Measurements from ENCODE around the gene CNR2. TPM values are rescaled to one million over a fixed set of nuclear protein-coding genes. Genes with fewer than 3 reads are reported as not detected.
"Not testable (repeated sequence)": the region's sequence is repeated elsewhere in the genome, so short reads cannot be mapped to it uniquely, and the experiment has no call there.

CNR2 gene
- total RNA-seq, 2 experiments from 2014 or later = 0.04 to 0.07 TPM

- H3K27me3 Mint-ChIP-seq = peaks cover 7% of the 10 kb centered on the region
- no peaks in the 10 kb centered on the region for H3K36me3 Mint-ChIP-seq (ENCODE audit: low read depth)
- no peak overlapping the region for H3K4me3 Mint-ChIP-seq
- no peak overlapping the region for H3K27ac Mint-ChIP-seq
- CTCF ChIA-PET = interaction anchor here (0.5 to 1.2 kb wide), 4 partner anchors 9 to 308 kb away, joined by 3 read pairs; no protein-coding TSS in a partner anchor
- H3K9me3 Mint-ChIP-seq = no peaks in the 10 kb centered on the region
- no peak for DNase-seq
- H3K4me1 Mint-ChIP-seq = peaks cover 54% of the 10 kb centered on the region
- POLR2A ChIA-PET = no interaction called here
These were observed 2.5 kb downstream of the CNR2 start for GRCh38 chr1:23910553-23911246.

GRCh38 chr1:23910144-23910543, 3.0 kb downstream of the CNR2 start:
- H3K27me3 Mint-ChIP-seq = peaks cover 11% of the 10 kb centered on the region
- CTCF ChIA-PET = interaction anchor here (0.5 to 3.3 kb wide), 6 partner anchors 9 to 307 kb away, joined by 3 to 16 read pairs (median 3); no protein-coding TSS in a partner anchor
- H3K4me1 Mint-ChIP-seq = peaks cover 55% of the 10 kb centered on the region
- H3K9me3 Mint-ChIP-seq = no peaks in the 10 kb centered on the region
- DNase-seq = no peak
- POLR2A ChIA-PET = interaction anchor here (0.6 kb wide), 1 partner anchor 105 kb away, joined by 4 read pairs; no protein-coding TSS in a partner anchor
- H3K4me3 Mint-ChIP-seq = no peak overlapping the region
- H3K27ac Mint-ChIP-seq = no peak overlapping the region
- H3K36me3 Mint-ChIP-seq (ENCODE audit: low read depth) = no peaks in the 10 kb centered on the region

GRCh38 chr1:23909412-23909811, 3.8 kb downstream of the CNR2 start:
- no peak overlapping the region for H3K27ac Mint-ChIP-seq
- no peaks in the 10 kb centered on the region for H3K36me3 Mint-ChIP-seq (ENCODE audit: low read depth)
- ChIA-PET POLR2A (no interaction called here), CTCF (interaction anchor here (0.9 to 3.3 kb wide), 3 partner anchors 12 to 102 kb away, joined by 3 to 16 read pairs (median 3); no protein-coding TSS in a partner anchor)
- DNase-seq = no peak
- peaks cover 16% of the 10 kb centered on the region for H3K27me3 Mint-ChIP-seq
- no peaks in the 10 kb centered on the region for H3K9me3 Mint-ChIP-seq
- H3K4me1 Mint-ChIP-seq = peaks cover 58% of the 10 kb centered on the region
- H3K4me3 Mint-ChIP-seq = no peak overlapping the region

- H3K27me3 Mint-ChIP-seq = peaks cover 21% of the 10 kb centered on the region
- H3K4me3 Mint-ChIP-seq = no peak overlapping the region
- POLR2A ChIA-PET = no interaction called here
- DNase-seq = peak; percentile 15
- H3K27ac Mint-ChIP-seq = peak overlapping the region; percentile 54
- H3K4me1 Mint-ChIP-seq = peaks cover 56% of the 10 kb centered on the region
- CTCF ChIA-PET = interaction anchor here (0.9 to 3.3 kb wide), 2 partner anchors 11 to 13 kb away, joined by 3 to 16 read pairs; no protein-coding TSS in a partner anchor
- no peaks in the 10 kb centered on the region for H3K36me3 Mint-ChIP-seq (ENCODE audit: low read depth)
- no peaks in the 10 kb centered on the region for H3K9me3 Mint-ChIP-seq
These were observed 4.5 kb downstream of the CNR2 start for GRCh38 chr1:23908453-23909341.

- ChIA-PET POLR2A (no interaction called here), CTCF (interaction anchor here (0.6 to 0.8 kb wide), 3 partner anchors 43 to 372 kb away, joined by 3 to 5 read pairs (median 3); no protein-coding TSS in a partner anchor)
- Mint-ChIP-seq H3K4me1 (peaks cover 38% of the 10 kb centered on the region), H3K27me3 (peaks cover 34% of the 10 kb centered on the region), H3K27ac (no peak overlapping the region), H3K4me3 (no peak overlapping the region), H3K36me3 (ENCODE audit: low read depth) (no peaks in the 10 kb centered on the region), H3K9me3 (no peaks in the 10 kb centered on the region)
- DNase-seq = no peak
These were observed 6.4 kb downstream of the CNR2 start for GRCh38 chr1:23906731-23907130.

GRCh38 chr1:23905461-23906025, 7.6 kb downstream of the CNR2 start:
- Mint-ChIP-seq H3K4me3 (no peak overlapping the region), H3K9me3 (no peaks in the 10 kb centered on the region), H3K4me1 (peaks cover 28% of the 10 kb centered on the region), H3K36me3 (ENCODE audit: low read depth) (no peaks in the 10 kb centered on the region), H3K27me3 (peaks cover 46% of the 10 kb centered on the region), H3K27ac (no peak overlapping the region)
- ChIA-PET CTCF (interaction anchor here (0.7 kb wide), 1 partner anchor 11 kb away, joined by 3 read pairs; no protein-coding TSS in a partner anchor), POLR2A (no interaction called here)
- no peak for DNase-seq

GRCh38 chr1:23904748-23905357, 8.3 kb downstream of the CNR2 start:
- DNase-seq = no peak
- Mint-ChIP-seq H3K4me3 (no peak overlapping the region), H3K36me3 (ENCODE audit: low read depth) (no peaks in the 10 kb centered on the region), H3K9me3 (no peaks in the 10 kb centered on the region), H3K27ac (no peak overlapping the region), H3K4me1 (peaks cover 27% of the 10 kb centered on the region), H3K27me3 (peaks cover 51% of the 10 kb centered on the region)
- POLR2A ChIA-PET = no interaction called here
- CTCF ChIA-PET = interaction anchor here (0.7 kb wide), 1 partner anchor 35 kb away, joined by 3 read pairs; no protein-coding TSS in a partner anchor

- POLR2A ChIA-PET = no interaction called here
- H3K9me3 Mint-ChIP-seq = no peaks in the 10 kb centered on the region
- CTCF ChIA-PET = interaction anchor here (0.6 to 1.4 kb wide), 8 partner anchors 13 to 1025 kb away, joined by 3 to 5 read pairs (median 4); no protein-coding TSS in a partner anchor
- no peak for DNase-seq
- peaks cover 23% of the 10 kb centered on the region for H3K4me1 Mint-ChIP-seq
- no peak overlapping the region for H3K4me3 Mint-ChIP-seq
- no peaks in the 10 kb centered on the region for H3K36me3 Mint-ChIP-seq (ENCODE audit: low read depth)
- H3K27ac Mint-ChIP-seq = no peak overlapping the region
- H3K27me3 Mint-ChIP-seq = peaks cover 55% of the 10 kb centered on the region
These were observed 9.4 kb downstream of the CNR2 start for GRCh38 chr1:23903754-23904153.

GRCh38 chr1:23902321-23903278, 10.6 kb downstream of the CNR2 start:
- POLR2A ChIA-PET = no interaction called here
- Mint-ChIP-seq H3K27me3 (peaks cover 55% of the 10 kb centered on the region), H3K4me3 (no peak overlapping the region), H3K27ac (no peak overlapping the region), H3K4me1 (peaks cover 20% of the 10 kb centered on the region), H3K36me3 (ENCODE audit: low read depth) (no peaks in the 10 kb centered on the region), H3K9me3 (no peaks in the 10 kb centered on the region)
- CTCF ChIA-PET = interaction anchor here (1.4 kb wide), 1 partner anchor 92 kb away, joined by 4 read pairs; no protein-coding TSS in a partner anchor
- DNase-seq = no peak

- DNase-seq; POLR2A ChIA-PET; H3K27ac Mint-ChIP-seq; H3K4me3 Mint-ChIP-seq; H3K9me3 Mint-ChIP-seq; H3K36me3 Mint-ChIP-seq (ENCODE audit: low read depth): not testable (repeated sequence)
- CTCF ChIA-PET = interaction anchor here (0.6 kb wide), 1 partner anchor 945 kb away, joined by 4 read pairs; no protein-coding TSS in a partner anchor
- Mint-ChIP-seq H3K4me1 (peaks cover 22% of the 10 kb centered on the region), H3K27me3 (peaks cover 50% of the 10 kb centered on the region)
These were observed 13.1 kb downstream of the CNR2 start for GRCh38 chr1:23900017-23900416.

GRCh38 chr1:23899070-23899469, 14.1 kb downstream of the CNR2 start:
- CTCF ChIA-PET = interaction anchor here (0.7 kb wide), 1 partner anchor 9 kb away, joined by 3 read pairs; no protein-coding TSS in a partner anchor
- Mint-ChIP-seq H3K4me3 (no peak overlapping the region), H3K27me3 (peaks cover 42% of the 10 kb centered on the region), H3K36me3 (ENCODE audit: low read depth) (no peaks in the 10 kb centered on the region), H3K4me1 (peaks cover 17% of the 10 kb centered on the region), H3K27ac (no peak overlapping the region), H3K9me3 (no peaks in the 10 kb centered on the region)
- DNase-seq = no peak
- POLR2A ChIA-PET = no interaction called here

Measured in activated CD4-positive, alpha-beta T cell treated with anti-CD3 and anti-CD28 coated beads, Interleukin-2, amount 10 ng/mL, durations not matched to agents 7 days and 5 days (primary cell).